Cerebellar nuclear complex (tissue), 1 donor: ENCODE measurements around the gene LILRB2.
"Not testable (repeated sequence)": the region's sequence is repeated elsewhere in the genome, so short reads cannot be mapped to it uniquely, and the experiment has no call there.

Experiments
- DNase-seq, 2 experiments: peaks; one replicate each; lab custom pipeline; 2025; lab: John Stamatoyannopoulos, UW

Gene LILRB2

DNA sequence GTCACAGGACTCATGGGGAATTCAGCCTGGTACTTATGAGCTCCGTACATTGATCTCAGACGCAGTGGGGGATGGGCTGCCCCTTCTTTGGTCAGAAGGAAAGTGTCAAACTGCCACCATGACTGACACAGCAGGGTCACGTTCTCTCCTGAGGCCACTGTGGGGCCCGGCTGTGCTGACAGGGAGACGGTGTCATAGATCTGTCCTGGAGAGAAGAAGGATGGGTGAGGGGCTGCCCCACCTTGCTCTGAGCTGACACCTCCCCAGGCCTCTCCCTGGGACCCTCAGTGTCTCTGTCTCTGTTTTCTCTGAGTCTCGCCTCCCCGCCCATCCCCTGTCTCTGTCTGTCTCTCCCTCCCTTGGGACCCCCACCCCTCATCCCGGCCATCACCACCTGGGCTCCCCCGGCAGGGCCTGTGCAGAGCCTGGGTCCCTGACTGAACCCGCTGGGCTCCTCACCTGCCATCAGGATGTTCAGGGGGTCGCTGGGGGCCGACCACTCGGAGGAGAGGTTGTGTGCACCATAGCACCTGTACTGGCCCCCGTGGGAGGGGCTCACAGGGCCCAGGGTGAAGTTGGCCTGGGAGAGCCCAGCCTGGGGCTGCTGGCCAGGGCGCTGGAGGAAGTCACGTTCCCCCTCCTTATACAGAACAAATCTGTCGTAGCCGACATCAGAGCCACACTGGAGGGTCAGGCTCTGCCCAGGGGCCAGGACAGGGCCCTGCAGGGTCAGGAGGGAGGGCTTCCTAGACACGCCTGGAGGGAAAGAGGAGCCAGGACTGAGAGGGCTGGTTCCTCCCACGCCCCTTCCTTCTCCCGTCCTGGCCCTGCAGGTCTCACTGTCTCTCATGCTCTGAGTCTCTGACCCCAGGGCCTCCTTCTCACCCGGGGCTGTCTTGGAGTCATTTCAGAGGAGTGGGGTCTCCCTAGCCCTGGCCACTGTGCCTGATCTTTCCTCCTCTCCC, 40.3 kb downstream of the LILRB2 start:
- DNase-seq: not testable (repeated sequence)

DNA sequence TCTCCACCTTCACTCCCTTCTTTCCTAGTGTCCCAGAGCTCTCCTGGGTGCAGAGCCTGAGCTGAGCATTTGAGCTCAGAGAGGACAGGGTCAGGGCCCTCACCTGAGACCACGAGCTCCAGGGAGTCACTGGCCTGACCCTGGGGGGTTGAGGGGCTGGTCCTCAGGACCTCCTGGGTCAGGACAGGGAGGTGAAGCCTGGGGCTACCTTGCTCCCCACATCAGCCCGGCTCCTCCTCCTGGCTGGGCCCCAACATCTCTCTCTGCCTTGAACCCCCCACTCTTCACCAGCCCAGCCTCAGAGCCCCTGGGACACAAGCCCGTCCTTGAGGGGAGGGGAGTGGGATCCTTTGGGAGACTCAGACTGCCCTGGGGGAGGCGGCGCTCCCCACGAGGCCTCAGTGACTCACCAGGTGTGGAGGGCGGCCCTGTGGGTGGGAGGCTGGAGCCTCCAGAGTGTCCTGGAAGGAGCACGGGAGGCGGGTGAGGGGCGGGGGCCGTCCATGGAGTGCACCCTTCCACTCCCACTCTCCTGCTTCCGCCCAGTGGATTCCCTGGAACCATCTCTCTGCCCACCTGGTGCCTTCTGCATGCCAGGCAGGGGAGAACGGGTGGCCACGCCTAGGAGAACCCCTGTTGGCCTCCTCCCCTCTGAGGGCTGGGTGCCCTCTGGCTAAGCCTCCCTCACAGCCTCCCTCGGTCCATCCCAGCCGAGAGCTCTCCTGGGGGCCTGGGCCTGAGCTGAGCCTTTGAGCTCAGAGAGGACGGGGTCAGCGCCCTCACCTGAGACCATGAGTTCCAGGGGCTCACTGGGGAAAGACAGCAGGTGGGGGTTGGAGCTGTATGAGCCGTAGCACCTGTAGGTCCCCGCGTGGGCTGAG, 41.2 kb downstream of the LILRB2 start:
- not testable (repeated sequence) for DNase-seq

DNA sequence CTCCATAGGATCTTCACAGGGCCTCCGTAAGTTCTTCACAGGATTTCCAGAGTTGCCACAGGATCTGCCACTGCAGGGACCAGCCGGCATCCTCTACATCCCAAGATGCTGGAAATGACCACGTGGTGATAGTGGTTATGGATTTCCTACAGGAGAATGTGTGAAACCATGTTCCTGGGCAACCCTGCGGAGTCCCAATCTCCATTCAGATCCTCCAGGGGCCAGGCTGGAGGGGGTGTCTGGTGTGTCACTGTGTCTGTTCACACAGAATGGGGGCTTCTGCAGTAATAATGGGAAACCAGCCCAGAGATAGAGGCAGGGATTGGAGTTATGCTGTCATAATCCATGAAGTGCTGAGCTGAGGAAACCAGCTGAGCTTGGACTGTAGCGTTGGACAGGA, 47.0 kb downstream of the LILRB2 start:
- no peak for DNase-seq

DNA sequence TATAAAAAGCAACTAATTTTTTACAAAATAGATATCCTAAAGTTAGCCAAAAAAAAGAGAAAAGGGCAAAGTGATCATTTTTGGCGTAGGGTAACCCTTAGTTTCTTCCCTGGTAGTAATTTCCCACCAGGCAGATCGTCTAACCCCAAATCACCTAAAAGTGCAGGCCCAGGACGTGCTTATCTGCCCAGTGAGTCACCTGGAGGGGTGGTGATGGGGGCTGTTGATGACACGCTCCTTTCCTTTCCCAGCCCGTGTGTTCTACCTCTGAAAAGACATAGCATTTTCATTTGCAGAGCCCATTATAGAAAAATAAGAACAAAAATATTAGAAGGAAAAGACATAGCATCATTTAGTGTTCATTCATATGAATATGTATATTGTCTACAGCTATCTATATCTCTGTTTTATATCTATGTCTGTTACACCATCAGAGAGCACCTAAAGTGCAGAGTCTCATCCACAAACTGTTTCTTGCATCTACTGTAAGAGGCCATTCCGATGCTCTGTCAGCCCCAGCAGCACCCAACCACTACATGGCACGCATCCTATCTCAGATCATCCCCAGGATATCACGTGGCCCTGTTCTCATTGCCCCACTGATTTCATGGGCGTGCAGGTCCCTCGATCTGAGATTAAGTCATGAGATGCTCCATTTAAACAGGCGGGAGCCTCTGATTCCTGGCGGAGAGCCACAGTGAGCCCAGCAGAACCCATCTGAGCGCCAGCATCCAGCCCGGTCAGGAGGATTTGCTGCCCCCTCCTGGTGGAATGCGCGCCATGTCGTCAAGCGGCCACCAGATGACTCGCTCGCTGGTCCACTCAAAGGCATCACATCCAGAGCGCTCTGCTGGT, 49.6 kb downstream of the LILRB2 start:
- DNase-seq: peak in 1 of 2 experiments; percentile 11

DNA sequence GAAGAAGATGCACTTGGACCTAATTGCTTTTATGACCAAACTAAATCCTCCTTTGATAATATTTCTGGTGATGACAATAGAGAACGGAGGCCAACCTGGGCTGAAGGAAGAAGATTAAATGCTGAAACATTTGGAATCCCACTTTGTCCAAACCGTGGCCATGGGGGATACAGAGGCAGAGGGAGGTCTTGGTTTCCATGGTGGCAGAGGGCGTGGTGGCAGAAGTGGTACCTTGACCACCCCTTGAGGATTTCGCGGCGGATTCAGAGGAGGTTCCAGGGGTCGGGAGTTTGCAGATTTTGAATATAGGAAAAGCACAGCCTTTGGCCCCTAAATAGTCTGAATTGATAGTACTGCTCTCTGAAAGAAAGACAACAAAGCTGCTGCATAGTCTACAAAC, 50.9 kb downstream of the LILRB2 start:
- DNase-seq: no peak

DNA sequence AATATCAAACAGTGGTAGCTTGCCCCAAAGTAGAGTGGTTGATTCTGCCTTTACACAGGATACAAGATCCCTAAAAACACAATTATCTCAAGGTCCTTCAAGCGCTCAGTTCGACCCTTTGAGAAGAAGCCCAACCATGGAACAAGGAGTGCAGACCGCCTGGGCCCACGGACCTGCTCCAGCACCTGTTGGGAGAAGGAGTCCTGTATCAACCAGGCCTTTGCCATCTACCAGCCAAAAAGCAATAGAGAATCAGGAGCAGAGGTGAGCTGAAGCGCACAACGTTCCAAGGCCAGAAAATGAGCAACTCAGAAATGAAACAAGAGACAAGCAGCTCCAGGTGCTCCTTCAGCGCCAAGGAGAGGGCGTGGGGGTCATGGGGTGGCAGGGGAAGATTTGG, 51.8 kb downstream of the LILRB2 start:
- DNase-seq: no peak

DNA sequence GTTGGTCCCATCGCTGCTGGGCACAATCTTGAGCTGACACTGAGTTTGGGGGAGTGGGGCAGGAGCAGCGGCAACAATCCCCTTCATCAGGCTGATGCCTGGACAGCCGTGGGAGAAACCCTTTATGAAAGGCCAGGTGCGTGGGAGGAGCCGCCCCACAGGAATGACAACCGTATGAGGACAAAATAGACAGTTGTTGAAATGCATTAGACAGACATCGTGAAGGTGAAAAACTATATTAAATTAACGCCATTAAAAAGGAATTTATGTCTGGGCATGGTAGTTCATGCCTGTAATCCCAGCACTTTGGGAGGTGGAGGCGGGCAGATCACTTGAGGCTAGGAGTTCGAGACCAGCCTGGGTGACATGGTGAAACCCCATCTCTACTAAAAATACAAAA, 56.3 kb downstream of the LILRB2 start:
- DNase-seq: not testable (repeated sequence)

DNA sequence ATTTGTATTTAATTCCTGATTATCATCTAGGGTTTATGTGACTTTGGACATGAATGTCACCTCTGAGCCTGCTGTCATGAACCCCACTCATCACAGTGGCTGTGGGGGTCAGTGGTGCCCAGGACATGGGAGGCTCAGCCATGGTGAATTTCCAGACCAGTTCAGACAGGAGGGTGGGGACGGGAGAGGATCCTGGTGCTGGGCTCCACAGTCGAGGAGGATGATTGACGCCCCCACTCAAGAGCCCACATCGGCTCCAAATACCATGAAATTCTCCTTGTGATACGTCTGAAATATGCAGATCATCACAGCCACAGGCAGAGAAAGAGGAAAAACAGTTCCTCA, 57.0 kb downstream of the LILRB2 start:
- DNase-seq: not testable (repeated sequence)
